ENCODE measurements around the gene C14orf180.

The C14orf180 gene

DNA sequence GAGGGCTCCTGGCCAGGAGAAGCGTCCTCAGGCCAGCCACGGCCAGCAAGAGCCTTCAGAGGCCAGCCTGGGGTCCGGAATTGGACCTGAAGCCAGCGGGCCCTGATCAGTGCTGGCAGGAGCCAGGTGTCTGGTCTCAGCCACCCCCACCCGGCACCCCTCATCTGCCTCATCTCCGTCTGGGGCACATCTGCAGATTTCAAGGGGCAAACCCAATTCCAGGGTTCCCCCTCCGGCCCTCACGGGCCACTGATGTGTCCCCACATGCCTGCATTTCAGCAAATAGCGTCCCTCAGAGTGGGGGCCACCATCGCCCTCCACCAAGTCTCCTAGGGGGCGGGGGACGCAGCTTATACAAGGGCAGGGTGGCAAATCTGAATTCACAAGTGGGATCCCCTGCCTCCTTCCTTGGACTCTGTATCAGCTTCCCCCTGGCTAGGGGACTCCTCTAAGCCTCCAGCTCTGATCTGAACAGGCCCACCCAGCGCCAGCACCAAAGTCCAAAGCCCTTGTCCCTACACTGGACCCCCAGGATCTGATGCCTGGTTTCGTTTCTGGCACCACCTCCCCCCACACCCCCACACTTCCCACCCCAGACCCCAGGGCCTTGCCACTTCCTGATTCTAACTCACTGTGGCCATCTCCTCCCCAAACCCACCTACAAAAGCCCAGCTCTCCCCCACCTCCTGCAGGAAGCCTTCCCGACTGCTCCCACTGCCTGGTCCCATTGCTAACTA, 14.9 kb downstream of the C14orf180 start:
- FAIRE-seq = no peak

DNA sequence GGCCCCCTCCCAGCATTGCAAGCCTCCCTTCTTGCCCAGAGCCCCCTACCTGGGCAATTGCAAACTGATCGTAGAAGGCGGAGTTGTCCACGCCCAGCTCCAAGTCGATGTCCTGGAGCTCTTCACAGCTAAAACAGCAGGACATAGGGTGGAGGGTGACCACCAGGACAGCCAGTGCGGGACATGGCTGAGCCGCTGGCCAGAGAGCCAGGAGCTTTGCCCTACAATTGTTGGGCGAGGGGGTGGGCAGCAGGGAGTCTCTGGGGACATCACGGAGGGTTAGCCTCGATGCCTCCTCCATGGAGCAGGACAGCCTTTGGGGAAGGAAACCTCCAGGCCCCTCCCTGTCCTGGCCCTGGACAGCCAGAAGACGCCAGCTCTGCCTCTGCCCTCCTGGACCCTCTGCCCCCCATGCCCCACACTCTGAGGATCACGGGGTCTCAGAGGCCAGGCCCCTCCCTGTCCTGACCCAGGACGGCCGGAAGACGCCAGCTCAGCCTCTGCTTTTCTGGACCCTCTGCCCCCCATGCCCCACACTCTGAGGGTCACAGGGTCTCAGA, 15.6 kb downstream of the C14orf180 start:
- FAIRE-seq = no peak

DNA sequence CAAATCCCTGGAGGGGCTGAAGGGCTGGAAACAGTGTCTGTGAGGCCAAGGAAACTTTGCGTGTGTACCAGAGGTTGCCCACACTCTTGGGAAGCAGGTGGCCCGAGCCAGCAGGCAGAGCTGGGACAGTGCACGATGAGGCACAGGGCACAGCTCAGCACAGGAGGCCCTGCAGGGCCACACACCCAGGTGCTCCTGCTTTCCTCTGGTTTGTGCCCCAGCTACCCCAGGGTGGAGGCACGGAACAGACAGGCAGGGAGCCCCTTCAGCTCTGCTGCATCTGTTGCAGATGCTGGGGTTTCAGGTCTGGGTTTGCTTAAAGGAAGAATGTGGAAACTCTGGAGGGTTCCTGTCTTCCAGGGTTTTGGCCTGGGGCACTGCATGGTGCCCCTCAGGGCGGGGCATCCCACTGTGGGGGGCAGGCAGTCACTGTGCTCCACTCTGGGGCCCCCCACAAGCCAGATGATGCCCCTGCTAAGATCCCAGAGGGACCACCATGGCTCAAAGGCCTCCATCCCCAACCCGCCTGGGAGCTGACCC, 16.4 kb downstream of the C14orf180 start:
- no peak for FAIRE-seq

DNA sequence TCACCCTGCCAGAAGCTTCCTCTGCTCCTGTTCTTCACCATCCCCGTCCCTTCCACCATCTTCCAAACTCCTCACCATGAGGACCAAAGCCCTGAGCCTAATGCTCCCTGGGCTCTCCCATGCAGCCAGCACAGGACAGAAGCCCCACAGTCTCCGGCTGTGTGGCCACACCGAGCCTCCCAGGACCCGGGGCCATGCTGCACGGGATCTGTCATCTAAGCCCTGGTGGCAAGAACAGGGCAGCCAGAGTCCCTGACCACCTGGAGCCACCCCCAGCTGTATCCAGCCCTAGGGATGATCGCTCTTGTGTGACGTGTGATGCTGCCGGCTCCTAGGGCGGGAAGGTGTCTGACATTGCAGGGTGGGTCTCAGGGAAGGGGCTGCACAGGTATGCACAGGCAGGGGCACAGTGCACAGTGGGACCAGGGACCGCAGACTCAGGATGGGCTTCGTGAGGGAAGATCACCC, 16.9 kb downstream of the C14orf180 start:
- no peak for FAIRE-seq

DNA sequence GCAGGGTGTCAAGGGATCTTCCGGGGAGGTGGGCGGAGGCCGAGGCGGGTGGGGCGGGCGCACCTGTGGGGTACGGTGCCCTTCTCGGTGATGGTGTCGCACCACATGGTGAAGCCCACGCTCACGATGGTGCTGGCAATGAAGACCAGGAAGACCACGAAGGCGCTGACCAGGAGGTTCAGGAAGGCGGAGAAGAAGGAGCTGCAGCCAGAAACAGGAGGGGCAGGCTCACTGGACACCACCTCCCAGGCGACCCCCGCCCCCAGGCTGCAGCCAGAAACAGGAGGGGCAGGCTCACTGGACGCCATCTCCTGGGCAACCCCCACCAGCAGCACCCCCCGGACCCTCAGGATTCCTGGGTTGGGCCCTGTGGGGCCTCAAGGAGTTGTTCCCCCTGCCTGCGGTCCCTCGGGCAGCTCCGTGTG, 17.4 kb downstream of the C14orf180 start:
- FAIRE-seq = no peak

DNA sequence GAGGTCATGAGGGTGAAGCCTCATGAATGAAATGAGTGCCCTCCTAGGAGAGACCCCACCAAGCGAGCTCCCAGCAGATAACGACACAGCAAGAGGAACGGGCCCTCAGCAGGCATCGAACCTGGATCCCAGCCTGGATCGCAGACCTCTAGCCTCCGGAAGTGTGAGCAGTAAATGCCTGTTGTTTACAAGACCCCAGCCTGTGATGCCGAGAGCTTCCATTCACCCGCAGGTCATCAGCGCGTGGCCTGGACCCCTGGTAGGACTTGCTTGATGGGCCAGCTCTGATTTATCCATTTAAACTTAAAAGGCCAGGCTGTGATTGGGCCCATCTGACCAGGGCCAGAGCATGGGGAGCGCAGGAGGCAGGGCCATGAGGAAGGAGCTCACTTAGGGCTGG, 18.0 kb downstream of the C14orf180 start:
- no peak for FAIRE-seq

DNA sequence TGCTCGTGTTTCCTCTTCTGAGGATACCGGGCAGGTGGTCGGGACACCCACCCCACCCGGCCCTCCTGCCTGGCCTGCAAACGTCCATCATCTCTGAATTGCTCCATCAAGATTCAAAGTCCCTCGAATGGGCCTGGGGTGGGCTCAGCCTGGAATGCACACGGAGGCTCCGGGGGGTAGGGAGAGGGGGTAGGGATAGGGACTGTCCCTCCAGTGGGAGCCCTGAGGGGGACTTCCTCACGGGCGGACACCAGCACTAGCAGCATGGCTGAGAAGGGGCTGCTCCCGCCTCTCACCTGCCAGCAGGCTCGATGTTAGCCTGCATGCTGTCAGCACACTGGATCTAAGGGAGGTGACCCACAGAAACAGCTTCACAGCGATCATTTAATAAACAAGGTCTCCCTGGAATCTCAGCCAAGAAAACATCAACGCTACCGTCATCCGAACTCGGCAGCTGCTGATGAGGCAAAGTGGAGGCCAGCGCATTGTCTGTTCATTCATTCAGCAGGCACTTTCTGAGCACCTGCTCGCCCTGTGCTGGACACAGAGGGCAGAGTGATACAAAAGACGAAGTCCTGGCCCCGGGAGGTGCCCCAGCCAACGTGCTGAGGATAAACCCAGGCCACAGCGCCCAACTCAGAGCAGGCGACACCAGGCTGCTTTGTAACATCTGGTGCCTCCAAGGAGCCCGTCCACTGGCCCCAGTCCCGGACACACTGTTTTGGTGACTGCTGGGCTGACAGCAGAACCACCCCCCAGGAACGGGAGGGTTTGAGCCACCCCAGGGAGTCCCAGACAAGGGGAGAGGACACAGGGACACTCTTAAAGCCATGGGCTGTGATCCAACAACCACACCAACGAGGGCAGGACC, 18.7 kb downstream of the C14orf180 start:
- FAIRE-seq = peak; percentile 78

DNA sequence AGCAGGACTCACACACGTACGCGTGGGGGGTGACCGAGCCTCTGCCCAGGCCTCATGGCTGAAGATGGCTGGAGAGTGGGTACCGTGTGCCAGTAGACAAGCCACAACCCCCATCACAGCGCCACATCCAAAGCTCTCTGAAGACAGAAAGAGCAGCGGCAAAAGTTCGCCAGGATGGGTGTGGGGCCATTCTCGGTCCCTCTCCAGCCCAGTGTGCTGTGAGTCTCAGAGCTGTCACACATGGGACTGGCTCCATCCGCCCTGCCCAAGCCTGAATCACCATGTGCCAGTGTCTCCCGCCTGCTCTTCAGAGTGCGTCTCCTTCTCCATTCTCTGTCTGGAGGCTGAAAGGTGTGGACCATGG, 19.3 kb downstream of the C14orf180 start:
- FAIRE-seq = no peak

DNA sequence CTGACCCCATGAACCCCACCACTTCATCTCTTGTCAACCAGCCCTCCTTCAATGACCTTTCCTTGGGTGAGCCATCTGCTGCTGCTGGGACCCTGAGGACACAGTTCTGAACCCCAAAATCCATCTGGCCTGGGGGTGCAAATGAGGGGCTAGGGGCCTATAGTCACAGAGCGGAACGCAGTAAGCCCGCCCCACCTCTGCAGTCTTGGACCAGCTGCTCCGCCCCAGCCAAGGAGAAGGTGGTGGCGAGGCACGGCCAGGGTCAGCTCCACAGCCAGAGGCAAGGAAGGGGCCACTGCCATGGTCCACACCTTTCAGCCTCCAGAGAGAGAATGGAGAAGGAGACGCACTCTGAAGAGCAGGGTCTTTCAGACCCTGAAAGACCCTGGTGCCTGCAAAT, 19.9 kb downstream of the C14orf180 start:
- no peak for FAIRE-seq

DNA sequence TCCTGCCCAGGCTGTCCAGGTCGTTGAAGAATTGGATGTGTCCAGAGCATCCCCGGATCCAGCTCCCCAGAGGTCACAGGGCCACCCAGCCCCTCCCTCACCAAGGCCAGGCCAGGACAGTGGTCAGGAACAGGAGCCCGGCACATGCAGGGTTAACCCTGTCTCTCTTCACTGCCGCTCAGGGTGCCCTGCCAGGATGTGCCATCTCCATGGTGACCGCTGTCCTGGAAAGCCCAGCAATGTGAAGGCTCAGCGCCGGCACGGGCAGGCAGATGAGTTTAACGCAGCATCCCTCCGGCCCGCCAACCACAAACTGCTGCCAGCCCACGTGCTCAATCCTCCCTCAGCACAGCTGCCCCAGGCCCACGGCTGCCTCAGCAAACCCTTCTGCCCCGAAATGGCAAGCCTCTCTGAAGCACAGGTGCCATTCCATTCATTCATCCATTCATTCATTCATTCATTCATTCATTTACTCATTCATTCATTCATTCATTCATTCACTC, 20.6 kb downstream of the C14orf180 start:
- no peak for FAIRE-seq

DNA sequence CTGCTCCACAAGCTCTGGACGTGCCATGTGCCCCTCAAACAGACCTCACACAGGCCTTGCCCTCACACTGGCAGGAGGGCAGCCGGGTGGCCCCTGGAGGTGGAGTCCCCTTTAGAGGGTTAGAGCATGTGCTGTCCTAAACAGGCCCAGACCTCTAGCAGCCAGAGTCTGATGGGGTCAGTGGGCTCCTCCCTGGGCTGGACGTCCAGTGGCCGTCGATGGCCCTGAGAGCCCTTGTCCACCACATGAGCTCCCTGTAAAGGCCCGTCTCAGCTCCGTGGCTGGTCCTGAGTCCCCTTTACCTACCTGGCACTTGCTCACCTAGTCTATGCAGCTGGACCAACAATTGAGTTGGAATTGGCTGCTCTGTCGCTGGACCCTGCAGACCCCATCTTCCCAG, 21.2 kb downstream of the C14orf180 start:
- no peak for FAIRE-seq

DNA sequence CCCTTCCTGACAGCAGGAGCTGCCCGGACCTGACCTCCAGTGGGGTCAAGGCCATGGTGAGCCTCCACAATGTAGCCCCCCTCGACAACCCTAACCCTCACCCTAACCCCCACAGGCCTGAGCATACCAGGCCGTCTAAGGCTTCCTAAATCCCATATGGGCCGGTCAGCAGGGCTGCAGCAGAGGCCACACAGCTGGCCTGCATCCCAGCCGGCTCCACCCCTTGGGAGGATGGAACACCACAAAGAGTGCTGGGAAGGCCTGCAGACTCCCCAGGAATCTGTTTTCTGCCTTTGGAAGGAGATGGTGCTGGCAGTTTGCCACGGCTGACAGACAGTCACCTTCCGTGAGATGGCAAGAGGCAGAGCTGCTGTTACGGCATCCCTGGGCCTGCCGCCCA, 22.2 kb downstream of the C14orf180 start:
- no peak for FAIRE-seq

DNA sequence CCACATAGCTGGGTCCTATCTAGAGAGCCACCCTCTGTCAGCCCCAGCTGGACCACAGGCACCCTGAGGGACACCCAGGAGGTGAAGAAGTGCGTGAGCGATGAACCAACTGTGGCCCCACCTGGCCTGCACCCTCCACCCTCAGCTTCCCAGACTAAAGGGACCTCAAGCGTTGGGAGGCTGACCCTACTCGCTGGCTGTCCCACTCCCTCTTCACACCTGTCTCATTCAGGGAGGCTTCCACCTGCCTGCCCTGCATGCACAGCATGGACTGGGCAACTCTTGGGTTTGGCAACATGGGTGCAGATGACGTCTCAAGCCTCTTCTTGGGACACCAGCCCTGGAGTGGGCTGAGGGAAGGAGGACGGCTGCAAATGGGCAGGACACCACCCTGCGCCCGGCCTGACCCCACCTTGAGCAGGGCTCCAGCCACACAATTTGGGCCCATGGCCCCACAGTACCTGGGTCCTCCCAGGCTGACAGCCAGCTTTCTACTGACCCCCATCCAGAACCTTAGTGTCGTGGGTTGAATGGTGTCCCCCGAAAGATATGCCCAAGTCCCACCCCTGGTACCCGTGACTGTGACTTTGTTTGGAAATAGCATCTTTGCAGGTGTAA, 22.9 kb downstream of the C14orf180 start:
- no peak for FAIRE-seq

DNA sequence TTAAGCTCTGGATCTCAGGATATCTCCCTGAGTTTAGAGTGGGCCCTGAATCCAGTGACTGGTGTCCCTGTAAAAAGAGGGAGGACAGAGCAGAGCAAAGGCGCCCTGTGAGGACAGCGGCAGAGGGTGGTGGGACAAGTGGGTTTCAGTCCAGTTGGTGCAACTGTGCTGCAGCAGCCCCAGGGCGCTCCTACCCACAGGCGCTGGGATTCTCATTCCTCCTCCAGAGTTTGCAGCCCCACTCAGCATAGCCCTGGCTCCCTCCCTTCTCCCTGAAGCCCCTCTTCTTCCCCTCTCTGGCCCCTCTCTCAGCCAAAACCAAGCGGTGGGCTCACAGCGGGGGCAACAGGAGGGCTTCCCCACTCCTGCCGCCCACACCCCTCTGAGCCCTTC, 23.4 kb downstream of the C14orf180 start:
- no peak for FAIRE-seq

DNA sequence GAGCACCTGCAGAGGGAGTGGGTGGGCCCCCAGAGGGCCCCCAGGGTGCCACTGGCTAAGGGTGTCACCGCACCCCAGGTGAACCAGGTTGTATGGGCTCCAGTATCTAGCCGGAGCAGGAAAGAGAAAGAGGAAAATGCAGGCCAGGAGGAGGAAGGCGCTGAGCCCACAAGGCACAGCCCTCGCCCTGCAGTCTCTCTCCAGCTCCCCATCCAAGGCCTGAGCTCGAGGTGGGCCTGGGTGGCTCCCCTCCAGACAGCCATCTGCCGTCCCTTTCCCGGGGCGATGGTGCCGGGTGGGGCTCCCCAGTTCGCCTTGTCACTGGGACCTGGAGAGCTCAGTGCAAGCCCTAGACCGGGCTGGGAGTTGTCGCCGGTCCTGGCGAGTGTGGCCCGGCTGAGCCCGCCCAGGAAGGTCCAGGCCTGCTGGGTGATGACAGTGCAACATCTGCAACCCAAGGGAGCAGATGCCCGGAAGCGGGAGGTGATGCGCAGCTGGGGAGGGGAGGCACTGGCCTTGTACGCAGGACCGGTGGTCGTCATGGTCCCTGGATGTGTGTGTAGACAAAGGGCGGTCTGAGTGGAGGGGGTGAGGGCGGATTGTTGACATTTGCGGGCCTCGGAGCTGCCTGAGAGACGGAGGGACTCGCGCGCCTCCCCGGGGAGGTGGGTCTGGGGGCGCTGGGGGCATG, 24.3 kb downstream of the C14orf180 start:
- FAIRE-seq = no peak

DNA sequence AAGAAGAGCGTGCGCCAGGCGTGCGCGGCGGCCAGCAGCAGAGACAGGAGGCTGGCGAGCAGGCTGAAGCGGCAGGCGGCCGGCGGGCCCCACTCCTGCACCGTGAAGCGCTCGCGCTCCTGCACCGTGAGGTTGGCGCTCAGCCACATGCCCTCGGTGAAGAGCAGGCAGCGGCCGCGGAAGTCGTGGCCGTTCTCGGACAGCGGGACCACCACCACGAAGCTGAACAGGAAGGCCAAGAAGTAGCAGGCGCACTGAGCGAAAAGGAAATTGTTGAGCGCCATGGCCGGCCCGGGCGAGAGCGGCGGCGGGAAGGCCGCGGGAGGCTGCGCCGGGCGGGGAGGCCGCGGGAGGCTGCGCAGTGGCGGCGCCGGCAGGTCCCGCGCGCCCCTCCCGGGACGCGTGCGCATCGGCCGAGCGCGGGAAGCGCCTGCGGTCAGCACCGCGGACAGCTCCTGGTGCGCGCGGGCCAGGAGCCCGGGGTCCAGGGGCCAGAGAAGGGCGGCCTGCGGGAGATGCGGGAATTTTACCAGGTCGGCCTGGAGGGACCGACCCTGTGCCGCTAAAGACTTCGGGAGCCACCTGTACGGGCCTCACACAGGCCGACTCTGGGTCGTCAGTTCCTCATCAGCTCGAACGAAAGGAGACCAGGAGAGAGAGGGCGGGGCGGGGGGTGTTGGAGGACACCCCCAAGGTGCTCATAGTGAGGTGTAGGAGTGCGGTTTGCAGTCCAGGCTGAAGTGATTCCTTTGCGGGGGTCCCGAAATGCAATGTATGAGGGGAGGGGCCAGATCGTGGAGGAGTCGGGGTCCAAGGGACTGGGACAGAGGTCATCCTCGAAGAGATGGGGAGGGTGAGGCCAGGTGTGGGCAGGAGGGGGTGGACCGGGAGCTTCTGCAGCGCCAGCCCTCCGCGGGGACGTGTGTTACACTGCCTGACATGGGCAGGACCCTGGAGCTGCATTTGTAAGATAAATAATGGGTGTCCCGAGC, 25.2 kb downstream of the C14orf180 start, which contains the start of gene TMEM179:
Gene TMEM179, minus strand, starts transcription at position 315 of the 992 bp plus-strand sequence. Its CDS starts 31 bp downstream, at position 284.
- FAIRE-seq = no peak

DNA sequence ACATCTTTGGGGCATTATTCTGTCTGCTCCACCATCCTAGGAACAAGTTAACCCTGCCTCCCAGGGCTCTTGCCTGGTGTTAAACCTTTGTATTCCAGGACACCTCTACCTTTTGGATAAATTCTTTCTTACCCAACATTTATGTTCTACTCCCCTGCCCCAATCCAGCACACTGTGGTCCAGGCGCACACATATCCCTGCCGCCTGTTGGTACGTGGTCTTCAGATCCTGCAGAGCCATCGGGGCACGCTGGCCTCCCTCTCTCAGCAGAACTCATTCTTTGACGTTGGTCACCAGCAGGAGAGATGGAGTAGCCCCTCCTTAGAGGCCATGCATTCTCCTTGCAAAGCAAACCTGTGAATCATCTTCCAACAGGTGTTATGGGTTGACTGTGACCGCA, 30.1 kb downstream of the C14orf180 start:
- no peak for FAIRE-seq

DNA sequence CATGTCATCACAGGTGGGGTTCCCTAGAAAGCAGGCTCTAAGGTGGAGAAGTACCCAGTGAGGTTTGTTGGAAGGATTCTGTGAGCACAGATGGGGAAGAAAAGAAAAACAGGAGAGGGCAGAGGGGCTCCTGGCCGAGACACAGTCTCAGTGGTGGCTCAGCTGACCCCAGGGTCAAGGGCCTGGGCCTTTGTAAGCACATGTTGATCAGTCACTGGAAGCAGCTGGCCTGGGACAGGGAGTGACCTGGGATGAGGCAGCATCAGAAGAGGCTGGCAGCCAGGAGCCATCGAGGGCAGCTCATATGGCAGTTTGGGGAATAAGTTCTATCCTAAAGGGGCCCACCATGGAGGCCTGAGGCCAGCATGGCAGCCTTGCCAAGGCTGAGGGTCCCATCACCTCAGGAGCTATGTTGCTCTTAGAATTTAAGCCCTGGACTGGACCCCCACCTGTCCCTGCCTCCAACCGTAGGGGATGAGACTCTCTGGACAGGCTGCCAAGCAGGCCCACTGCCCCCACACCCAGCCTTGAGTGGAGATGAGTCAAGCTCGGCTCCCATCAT, 31.3 kb downstream of the C14orf180 start:
- FAIRE-seq = no peak

DNA sequence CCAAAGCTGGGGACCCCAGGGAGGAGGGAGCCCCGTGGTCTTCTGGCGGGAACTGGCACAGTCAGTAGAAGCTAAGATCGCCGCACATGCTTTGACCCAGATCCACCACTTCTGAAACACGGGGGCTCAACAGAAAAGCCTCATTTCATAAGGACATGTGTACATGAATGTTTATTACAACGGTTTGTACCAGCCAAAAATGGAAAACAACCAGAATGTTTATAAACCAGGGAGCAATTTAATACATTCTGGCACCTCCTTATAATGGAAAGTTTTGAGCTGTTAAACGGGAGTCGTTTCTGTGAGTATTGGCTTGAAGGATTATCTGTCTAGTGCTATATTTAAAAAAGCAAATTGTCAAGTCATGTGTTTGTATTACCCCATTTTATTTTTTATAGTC, 32.3 kb downstream of the C14orf180 start:
- FAIRE-seq = no peak

DNA sequence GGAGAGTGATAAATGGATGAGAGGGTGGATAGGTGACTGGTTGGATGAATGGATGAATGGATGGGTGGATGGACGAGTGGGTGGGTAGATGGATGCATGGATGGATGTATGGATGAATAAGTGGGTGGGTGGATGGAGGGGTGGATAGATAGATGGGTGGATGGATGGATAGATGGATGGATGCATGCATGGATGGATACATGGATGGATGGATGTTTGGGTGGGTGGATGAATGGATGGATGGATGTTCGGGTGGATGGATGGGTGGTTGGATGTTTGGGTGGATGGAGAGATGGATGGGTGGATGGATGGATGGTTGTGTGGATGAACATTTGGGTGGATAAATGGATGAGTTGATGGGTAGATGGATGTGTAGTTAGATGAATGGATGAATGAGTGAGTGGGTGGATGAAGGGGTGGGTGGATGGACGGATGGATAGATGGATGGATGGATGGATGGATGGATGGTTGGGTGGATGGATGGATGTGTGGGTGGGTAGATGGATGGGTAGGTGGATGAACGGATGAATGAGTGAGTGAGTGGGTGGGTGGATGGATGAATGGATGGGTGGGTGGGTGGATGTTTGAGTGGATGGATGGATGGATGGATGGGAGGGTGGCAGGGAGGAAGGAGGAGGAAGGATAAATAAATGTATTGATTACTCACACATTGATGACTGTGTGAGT, 34.7 kb downstream of the C14orf180 start:
- no peak for FAIRE-seq
